Measurements from ENCODE around the gene ASMTL. TPM values are rescaled to one million over a fixed set of nuclear protein-coding genes. Genes with fewer than 3 reads are reported as not detected.

Gene ASMTL
- polyA plus RNA-seq, 1 donor (not counting 4 experiments of a cell fraction or from before 2014, with no cell fraction given): 13.8 TPM

- DNase-seq (ENCODE audit: low read depth, low spot score) (no peak), FAIRE-seq (no peak)
- H3K36me3 ChIP-seq (ENCODE audit: control insufficient read depth in 2 of 2, extremely low read depth in 1 of 2, insufficient read depth in 2 of 2, low read length in 2 of 2): peaks cover 0 to 12% of the 10 kb centered on the region in 2 experiments
- no peaks in the 10 kb centered on the region for H3K27me3 ChIP-seq (ENCODE audit: control insufficient read depth, extremely low read depth, insufficient read depth, low read length)
- no peaks in the 10 kb centered on the region for H4K20me1 ChIP-seq (ENCODE audit: control insufficient read depth, extremely low read depth, insufficient read depth, low read length)
- dilution Hi-C loops (cut with MboI; ENCODE audit: extremely low pct_ligation_motif_present, low sequenced_read_pairs): no loop called here
- H2AFZ ChIP-seq (ENCODE audit: control insufficient read depth, low read length): no peak overlapping the region
- H3K79me2 ChIP-seq (ENCODE audit: control insufficient read depth, insufficient read depth, low read length): no peaks in the 10 kb centered on the region
- H3K9ac ChIP-seq (ENCODE audit: control insufficient read depth, extremely low read depth, insufficient read depth, low read length): no peak overlapping the region
- no peaks in the 10 kb centered on the region for H3K4me1 ChIP-seq (ENCODE audit: control insufficient read depth, extremely low read depth, insufficient read depth, low read length)
- no peak overlapping the region for H3K4me3 ChIP-seq (ENCODE audit: control insufficient read depth in 2 of 3, extremely low read depth in 1 of 3, insufficient read depth in 2 of 3, low read depth in 1 of 3, low read length in 3 of 3)
- H3K9me3 ChIP-seq (ENCODE audit: control insufficient read depth, low read depth, low read length): no peaks in the 10 kb centered on the region
- no peak overlapping the region for H3K27ac ChIP-seq (ENCODE audit: control insufficient read depth, insufficient read depth, low read length)
- H3K4me2 ChIP-seq (ENCODE audit: control insufficient read depth, extremely low read depth, insufficient read depth, low read depth, low read length): no peak overlapping the region
- H3K9me1 ChIP-seq (ENCODE audit: control insufficient read depth, extremely low read depth, insufficient read depth, low read length): no peaks in the 10 kb centered on the region
- no peak for TF ChIP-seq EZH2 (IDR thresholded peaks at IDR 0.05; ENCODE audit: low read length)
- TF ChIP-seq CTCF (optimal IDR thresholded peaks at IDR 0.05 in 1 of 3, IDR thresholded peaks at IDR 0.05 in 1 of 3, conservative IDR thresholded peaks at IDR 0.05 in 1 of 3; ENCODE audit: extremely low read depth in 1 of 3, insufficient read depth in 2 of 3, low read length in 3 of 3): no peak
These were observed 72.0 kb downstream of the ASMTL start for GRCh38 chrX:1380672-1381233.

- DNase-seq (ENCODE audit: low read depth, low spot score) (no peak), FAIRE-seq (no peak)
- no peaks in the 10 kb centered on the region for H3K36me3 ChIP-seq (ENCODE audit: control insufficient read depth in 2 of 2, extremely low read depth in 1 of 2, insufficient read depth in 2 of 2, low read length in 2 of 2)
- H3K79me2 ChIP-seq (ENCODE audit: control insufficient read depth, insufficient read depth, low read length): no peaks in the 10 kb centered on the region
- H3K27ac ChIP-seq (ENCODE audit: control insufficient read depth, insufficient read depth, low read length): no peak overlapping the region
- H3K4me3 ChIP-seq (ENCODE audit: control insufficient read depth in 2 of 3, extremely low read depth in 1 of 3, insufficient read depth in 2 of 3, low read depth in 1 of 3, low read length in 3 of 3): no peak overlapping the region
- H3K9me1 ChIP-seq (ENCODE audit: control insufficient read depth, extremely low read depth, insufficient read depth, low read length): no peaks in the 10 kb centered on the region
- no peaks in the 10 kb centered on the region for H3K4me1 ChIP-seq (ENCODE audit: control insufficient read depth, extremely low read depth, insufficient read depth, low read length)
- no peaks in the 10 kb centered on the region for H3K27me3 ChIP-seq (ENCODE audit: control insufficient read depth, extremely low read depth, insufficient read depth, low read length)
- no peaks in the 10 kb centered on the region for H4K20me1 ChIP-seq (ENCODE audit: control insufficient read depth, extremely low read depth, insufficient read depth, low read length)
- H3K9me3 ChIP-seq (ENCODE audit: control insufficient read depth, low read depth, low read length): no peaks in the 10 kb centered on the region
- H2AFZ ChIP-seq (ENCODE audit: control insufficient read depth, low read length): no peak overlapping the region
- H3K4me2 ChIP-seq (ENCODE audit: control insufficient read depth, extremely low read depth, insufficient read depth, low read depth, low read length): no peak overlapping the region
- dilution Hi-C loops (cut with MboI; ENCODE audit: extremely low pct_ligation_motif_present, low sequenced_read_pairs): no loop called here
- TF ChIP-seq EZH2 (IDR thresholded peaks at IDR 0.05; ENCODE audit: low read length) (no peak), CTCF (optimal IDR thresholded peaks at IDR 0.05 in 1 of 3, IDR thresholded peaks at IDR 0.05 in 1 of 3, conservative IDR thresholded peaks at IDR 0.05 in 1 of 3; ENCODE audit: extremely low read depth in 1 of 3, insufficient read depth in 2 of 3, low read length in 3 of 3) (no peak)
- H3K9ac ChIP-seq (ENCODE audit: control insufficient read depth, extremely low read depth, insufficient read depth, low read length): no peak overlapping the region
These were observed 74.4 kb downstream of the ASMTL start for GRCh38 chrX:1378306-1378759.
